ENCODE results near the gene UBE2D2.

DNA sequence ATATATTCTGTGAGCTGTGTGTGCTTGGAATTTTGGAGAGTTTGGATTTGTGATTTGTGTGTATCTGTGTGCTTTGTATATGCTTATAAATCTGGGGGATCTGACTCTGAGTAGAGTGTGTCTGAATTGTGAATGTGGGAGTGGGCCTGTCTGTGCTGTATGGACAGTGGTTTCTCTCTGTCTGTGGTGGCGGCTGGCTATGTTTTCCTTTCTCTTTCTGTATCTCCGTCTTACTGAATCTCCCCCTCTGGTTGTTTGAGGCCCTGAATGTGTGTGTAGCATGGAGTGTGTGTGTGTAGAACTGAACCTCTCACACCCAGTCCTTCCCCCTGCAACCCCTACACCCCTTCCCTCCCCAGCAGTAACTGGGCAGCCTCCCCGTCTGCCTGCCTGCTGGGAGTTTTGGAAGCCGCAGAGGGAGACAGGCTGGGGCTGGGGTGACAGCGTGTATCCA is 91.7 kb downstream of the UBE2D2 start:
- TF ChIP-seq SP1 (IDR thresholded peaks at IDR 0.05) = no peak
- TF ChIP-seq, protein P1, sequence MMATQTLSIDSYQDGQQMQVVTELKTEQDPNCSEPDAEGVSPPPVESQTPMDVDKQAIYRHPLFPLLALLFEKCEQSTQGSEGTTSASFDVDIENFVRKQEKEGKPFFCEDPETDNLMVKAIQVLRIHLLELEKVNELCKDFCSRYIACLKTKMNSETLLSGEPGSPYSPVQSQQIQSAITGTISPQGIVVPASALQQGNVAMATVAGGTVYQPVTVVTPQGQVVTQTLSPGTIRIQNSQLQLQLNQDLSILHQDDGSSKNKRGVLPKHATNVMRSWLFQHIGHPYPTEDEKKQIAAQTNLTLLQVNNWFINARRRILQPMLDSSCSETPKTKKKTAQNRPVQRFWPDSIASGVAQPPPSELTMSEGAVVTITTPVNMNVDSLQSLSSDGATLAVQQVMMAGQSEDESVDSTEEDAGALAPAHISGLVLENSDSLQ (IDR thresholded peaks at IDR 0.05) = no peak

Data from HEK293T (cell line).